ENCODE data around the gene GPR18.
A peak's percentile ranks its signal among the peaks of the same experiment; 100 is the strongest.
"Not testable (repeated sequence)": the region's sequence is repeated elsewhere in the genome, so short reads cannot be mapped to it uniquely, and the experiment has no call there.

Gene GPR18

DNA sequence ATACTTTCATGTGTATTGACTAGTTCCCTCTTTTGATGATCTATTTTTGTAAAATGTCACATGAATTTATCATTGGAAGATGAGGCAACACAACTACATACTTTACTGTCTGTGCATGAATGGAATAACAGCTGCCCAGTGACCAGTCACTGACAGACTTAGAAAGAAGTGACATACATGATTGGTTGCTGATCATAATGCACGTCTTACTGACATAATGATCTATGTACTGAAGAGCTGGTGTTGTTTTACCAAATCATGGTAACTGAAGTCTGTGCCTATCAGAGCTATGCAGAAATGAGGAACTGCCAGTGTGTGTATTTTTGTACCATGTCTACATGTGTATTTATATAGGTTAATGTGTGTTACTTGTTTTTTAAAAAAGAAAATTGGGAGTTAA, 26.5 kb downstream of the GPR18 start:
- DNase-seq (ENCODE audit: low spot score): no peak
- FAIRE-seq: no peak

DNA sequence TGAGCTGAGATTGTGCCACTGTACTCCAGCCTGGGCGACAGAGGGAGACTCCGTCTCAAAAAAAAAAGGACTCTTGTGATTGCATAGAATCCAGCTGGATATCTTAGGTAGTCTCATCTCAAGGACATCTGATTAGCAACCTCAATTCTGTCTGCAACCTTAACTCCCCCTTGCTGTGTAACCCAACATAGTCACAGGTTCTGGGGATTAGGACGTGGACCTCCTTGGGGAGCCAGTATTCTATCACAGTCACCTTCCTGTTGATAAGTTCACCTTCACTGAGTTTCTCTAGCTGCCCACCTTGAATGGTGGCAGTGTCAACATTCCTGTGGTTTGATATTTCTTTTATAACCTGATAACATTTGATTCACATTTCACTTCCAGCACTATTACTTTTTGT, 27.2 kb downstream of the GPR18 start:
- no peak for FAIRE-seq

DNA sequence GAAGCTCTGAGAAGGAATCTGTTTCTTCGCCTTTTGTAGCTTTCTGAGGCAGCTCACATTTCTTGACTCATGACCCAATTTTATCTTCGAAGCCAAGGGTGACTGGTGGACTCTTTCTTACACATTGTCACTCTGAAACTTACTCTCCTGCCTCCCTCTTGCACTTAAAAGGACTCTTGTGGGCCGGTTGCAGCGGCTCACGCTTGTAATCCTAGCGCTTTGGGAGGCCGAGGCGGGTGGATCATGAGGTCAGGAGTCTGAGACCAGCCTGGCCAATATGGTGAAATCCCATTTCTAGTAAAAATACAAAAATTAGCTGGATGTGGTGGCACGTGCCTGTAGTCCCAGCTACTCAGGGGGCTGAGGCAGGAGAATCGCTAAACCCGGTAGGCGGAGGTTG, 27.6 kb downstream of the GPR18 start:
- FAIRE-seq: not testable (repeated sequence)

More for the DNA sequence above, 27.2 kb downstream of the GPR18 start:
- no peak for DNase-seq (ENCODE audit: low spot score)

DNA sequence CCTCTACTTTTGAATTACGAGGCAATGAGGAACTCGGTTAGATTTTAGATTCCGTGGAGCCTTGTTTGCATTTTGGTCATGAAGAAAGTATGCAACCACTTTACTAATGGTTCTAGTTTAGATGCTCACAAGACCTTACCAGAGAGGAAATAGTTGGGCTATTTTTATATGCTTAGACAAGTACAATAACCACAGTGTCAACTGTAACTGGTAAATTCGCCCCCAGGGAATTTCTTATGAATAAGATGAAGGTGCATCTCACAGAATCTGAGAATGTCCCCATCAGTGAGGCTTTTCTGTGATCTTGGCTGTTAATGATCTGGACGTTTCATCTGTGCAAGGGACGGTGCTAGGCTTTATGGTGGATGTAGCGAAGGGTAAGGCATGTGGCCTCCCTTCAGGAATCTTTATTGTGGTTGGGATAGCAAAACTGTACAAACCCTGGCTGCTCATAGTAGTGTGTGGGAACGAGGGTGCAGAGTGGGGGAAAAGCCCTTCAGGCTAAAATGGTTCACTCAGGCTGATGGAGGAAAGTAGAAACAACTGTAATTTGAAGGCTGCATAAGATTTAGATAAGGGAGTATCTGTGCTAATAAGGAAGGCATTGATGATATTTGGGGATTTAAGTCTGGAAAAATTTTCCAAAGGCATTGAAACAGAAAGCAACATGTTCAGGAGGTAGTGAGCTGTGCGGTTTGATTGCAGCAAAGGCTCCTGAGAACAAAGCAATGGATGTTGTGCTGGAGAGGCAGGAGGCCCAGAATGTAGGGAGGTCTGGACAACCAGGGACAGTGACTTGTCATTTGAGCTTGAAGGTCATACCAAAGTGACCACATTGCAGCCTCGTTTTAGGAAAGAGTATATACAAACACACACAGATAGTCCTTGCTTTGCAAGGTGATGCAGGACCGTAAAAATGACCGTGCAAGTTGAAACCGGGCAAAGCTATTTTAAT, 29.2 kb downstream of the GPR18 start:
- FAIRE-seq (no peak), DNase-seq (ENCODE audit: low spot score) (peak; percentile 6)

More for the DNA sequence above, 27.6 kb downstream of the GPR18 start:
- not testable (repeated sequence) for DNase-seq (ENCODE audit: low spot score)

- FAIRE-seq: no peak
Measured at GRCh38 chr13:99227909-99228688, 30.1 kb downstream of the GPR18 start.

DNA sequence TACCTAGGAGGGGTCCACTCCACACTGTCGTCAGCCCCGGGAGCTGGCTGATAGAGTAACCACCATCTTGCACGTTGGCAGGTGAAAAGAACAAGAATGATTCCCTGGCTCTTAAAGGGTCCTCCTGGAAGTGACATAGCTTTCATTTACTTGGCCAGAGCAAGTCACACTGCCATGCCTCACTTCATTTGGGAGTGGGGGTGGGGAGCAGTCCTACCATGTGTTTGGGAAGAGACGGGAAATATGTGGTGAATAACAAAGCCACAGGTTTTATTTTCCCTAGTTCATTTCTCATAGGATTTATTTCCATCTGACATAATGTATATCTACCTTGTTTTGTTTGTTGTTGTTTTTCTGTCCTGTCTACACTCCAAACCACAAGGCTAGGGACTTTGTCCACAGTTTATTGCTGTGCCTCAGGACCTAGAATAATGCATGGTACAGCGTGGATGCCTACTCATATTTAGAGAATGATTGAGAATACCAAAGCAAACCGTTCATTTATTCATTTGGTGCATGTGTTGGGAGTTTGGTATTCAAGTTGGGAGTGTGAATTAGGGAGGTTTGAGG, 30.8 kb downstream of the GPR18 start:
- DNase-seq (ENCODE audit: low spot score) (no peak), FAIRE-seq (no peak)

More at GRCh38 chr13:99227909-99228688, 30.1 kb downstream of the GPR18 start:
- no peak for DNase-seq (ENCODE audit: low spot score)

- no peak for DNase-seq (ENCODE audit: low spot score)
- FAIRE-seq: no peak
Measured at GRCh38 chr13:99226513-99226912, 31.7 kb downstream of the GPR18 start.

GRCh38 chr13:99225078-99225477, 33.1 kb downstream of the GPR18 start:
- DNase-seq (ENCODE audit: low spot score) (no peak), FAIRE-seq (no peak)

- no peak for FAIRE-seq
- no peak for DNase-seq (ENCODE audit: low spot score)
Measured at GRCh38 chr13:99224021-99224420, 34.2 kb downstream of the GPR18 start.

DNA sequence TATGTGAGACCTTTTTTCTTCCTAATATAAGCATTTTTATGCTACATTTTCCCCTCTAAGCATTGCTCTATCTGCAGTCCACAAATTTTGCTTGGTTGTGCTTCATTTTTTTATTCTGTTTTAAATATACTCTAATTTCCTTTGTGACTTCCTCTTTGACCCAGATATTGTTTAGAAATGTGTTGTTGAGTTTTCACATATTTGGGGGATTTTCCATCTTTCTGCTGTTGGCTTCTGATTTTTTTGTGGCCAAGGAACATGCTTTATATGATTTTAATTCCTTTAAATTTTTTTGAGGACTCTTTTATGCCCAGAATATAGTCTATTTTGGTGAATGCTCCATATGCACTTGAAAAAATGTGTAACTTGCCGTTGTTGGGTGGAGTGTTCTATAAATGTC, 34.6 kb downstream of the GPR18 start:
- FAIRE-seq (no peak), DNase-seq (ENCODE audit: low spot score) (no peak)

DNA sequence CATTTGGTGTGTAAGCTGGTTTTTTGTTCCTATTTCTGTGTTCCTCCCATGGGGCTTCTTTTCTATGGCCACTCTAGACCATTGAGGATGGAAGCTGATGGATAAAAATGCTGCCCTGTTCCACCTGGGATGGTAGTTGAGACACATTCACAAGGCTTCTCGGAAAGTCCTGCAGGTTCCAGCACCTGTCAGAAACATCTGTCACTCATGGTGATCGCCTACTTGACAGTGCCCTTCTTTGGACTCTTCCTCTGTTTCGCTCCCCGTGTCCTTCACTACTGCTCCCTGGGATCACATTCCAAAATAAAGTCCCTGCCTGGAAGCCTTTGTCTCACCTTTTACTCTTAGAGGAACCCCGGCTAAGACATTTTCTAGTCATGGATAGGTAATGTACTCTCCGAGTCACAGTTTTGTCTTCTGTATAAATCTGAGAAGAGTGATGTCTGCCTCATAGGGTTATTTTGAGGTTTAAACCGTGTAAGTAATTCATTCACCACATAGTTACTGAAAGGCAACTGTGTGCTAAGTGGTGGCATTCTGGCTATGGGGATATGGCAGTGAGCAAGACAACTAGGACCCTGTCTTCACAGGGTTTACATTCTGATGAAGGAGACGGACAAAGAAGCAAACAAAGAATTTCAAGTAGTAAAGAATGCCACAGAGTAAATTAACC, 36.5 kb downstream of the GPR18 start:
- FAIRE-seq: no peak
- no peak for DNase-seq (ENCODE audit: low spot score)

- DNase-seq (ENCODE audit: low spot score): no peak
- FAIRE-seq: no peak
Measured at GRCh38 chr13:99220199-99220935, 37.8 kb downstream of the GPR18 start.

DNA sequence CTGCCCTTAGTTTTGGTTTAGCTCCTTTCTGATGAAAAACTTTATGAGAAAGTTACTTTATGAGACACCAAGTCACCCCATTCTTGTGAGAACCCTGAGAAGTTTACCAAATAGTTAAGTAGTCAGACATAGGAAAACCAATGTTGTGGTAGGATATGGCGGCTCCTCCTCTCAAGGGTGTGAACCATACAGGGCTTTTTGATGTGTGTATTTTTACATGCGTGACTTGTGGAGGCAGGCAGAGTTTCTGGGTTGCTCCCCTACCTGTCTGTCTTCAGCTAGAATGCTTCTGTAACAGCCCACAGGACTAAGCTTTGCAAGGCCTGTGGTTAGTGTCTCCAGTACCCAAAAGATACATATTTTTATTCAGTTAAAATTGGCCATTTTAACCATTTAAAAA, 39.2 kb downstream of the GPR18 start:
- DNase-seq (ENCODE audit: low spot score) (no peak), FAIRE-seq (no peak)

GRCh38 chr13:99218545-99218944, 39.6 kb downstream of the GPR18 start:
- FAIRE-seq: no peak
- no peak for DNase-seq (ENCODE audit: low spot score)

DNA sequence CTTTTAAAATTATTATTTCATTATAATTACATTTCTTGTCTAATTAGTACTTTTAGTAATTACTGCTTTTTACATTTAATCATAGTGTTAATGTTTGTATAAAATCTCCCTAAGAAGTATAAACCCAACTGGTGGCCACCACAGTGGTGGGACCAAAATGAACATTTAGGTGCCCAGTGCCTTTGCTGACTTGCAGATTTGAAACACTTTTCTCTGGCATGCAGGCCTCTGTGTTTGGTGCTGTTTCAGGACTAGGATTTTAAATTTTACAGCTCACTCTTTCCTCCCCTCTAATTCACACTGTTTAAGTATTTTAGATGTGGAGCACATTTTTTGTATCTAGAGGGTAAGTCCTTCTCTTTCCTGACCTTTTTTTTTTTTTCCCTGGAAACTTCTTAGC, 40.1 kb downstream of the GPR18 start:
- FAIRE-seq (no peak), DNase-seq (ENCODE audit: low spot score) (no peak)

GRCh38 chr13:99217461-99218110, 40.6 kb downstream of the GPR18 start:
- DNase-seq (ENCODE audit: low spot score): no peak
- no peak for FAIRE-seq

- no peak for FAIRE-seq
- DNase-seq (ENCODE audit: low spot score): no peak
Measured at GRCh38 chr13:99215184-99215830, 42.9 kb downstream of the GPR18 start.

- FAIRE-seq (no peak), DNase-seq (ENCODE audit: low spot score) (no peak)
Measured at GRCh38 chr13:99214731-99215130, 43.4 kb downstream of the GPR18 start.

GRCh38 chr13:99214232-99214631, 43.9 kb downstream of the GPR18 start:
- FAIRE-seq: no peak

More at GRCh38 chr13:99214232-99214631, 43.9 kb downstream of the GPR18 start:
- DNase-seq (ENCODE audit: low spot score): no peak

All from urothelium cell line (cell line).